ENCODE measurements around the gene SLC40A1. TPM values are rescaled to one million over a fixed set of nuclear protein-coding genes. Genes with fewer than 3 reads are reported as not detected.

The SLC40A1 gene
- total and polyA plus RNA-seq, 3 donors from 2014 or later = 52.3 to 64.0 (median 58.7) TPM

- no peaks in the 10 kb centered on the region for H3K9me3 ChIP-seq
- no peaks in the 10 kb centered on the region for H3K27me3 ChIP-seq
- no peak for TF ChIP-seq POLR2A (IDR thresholded peaks at IDR 0.05)
- TF ChIP-seq, protein P1, sequence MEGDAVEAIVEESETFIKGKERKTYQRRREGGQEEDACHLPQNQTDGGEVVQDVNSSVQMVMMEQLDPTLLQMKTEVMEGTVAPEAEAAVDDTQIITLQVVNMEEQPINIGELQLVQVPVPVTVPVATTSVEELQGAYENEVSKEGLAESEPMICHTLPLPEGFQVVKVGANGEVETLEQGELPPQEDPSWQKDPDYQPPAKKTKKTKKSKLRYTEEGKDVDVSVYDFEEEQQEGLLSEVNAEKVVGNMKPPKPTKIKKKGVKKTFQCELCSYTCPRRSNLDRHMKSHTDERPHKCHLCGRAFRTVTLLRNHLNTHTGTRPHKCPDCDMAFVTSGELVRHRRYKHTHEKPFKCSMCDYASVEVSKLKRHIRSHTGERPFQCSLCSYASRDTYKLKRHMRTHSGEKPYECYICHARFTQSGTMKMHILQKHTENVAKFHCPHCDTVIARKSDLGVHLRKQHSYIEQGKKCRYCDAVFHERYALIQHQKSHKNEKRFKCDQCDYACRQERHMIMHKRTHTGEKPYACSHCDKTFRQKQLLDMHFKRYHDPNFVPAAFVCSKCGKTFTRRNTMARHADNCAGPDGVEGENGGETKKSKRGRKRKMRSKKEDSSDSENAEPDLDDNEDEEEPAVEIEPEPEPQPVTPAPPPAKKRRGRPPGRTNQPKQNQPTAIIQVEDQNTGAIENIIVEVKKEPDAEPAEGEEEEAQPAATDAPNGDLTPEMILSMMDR (IDR thresholded peaks at IDR 0.05) = no peak
- no peak overlapping the region for H3K4me3 ChIP-seq
- H3K36me3 ChIP-seq (ENCODE audit: low read depth, missing control alignments) = no peaks in the 10 kb centered on the region
- peak overlapping the region in 1 of 2 donors; percentile 34 for H3K27ac ChIP-seq
- WGBS, 2 donors = 53 to 60% methylated on average over 1 of the region's 1 CpG
- intact Hi-C loops (cut with DNase I; ENCODE audit: low total_unique reads) = no loop called here
- DNase-seq = no peak
- peaks cover 54% of the 10 kb centered on the region for H3K4me1 ChIP-seq
Measured at GRCh38 chr2:189553504-189554088, 27.0 kb downstream of the SLC40A1 start.

GRCh38 chr2:189552991-189553404, 27.6 kb downstream of the SLC40A1 start:
- no peak for DNase-seq
- H3K4me1 ChIP-seq = peaks cover 48% of the 10 kb centered on the region
- no peaks in the 10 kb centered on the region for H3K36me3 ChIP-seq (ENCODE audit: low read depth, missing control alignments)
- H3K27ac ChIP-seq = peak overlapping the region; percentile 2 to 67
- TF ChIP-seq, protein P1 (IDR thresholded peaks at IDR 0.05) = no peak
- no peak for TF ChIP-seq POLR2A (IDR thresholded peaks at IDR 0.05)
- no peak overlapping the region for H3K4me3 ChIP-seq
- no peaks in the 10 kb centered on the region for H3K27me3 ChIP-seq
- H3K9me3 ChIP-seq = no peaks in the 10 kb centered on the region
- WGBS, 2 donors = 22 to 47% methylated on average over 2 of the region's 2 CpGs
- intact Hi-C loops (cut with DNase I; ENCODE audit: low total_unique reads) = no loop called here

- H3K4me3 ChIP-seq = no peak overlapping the region
- H3K36me3 ChIP-seq (ENCODE audit: low read depth, missing control alignments) = no peaks in the 10 kb centered on the region
- intact Hi-C loops (cut with DNase I; ENCODE audit: low total_unique reads) = no loop called here
- no peaks in the 10 kb centered on the region for H3K27me3 ChIP-seq
- no peak for DNase-seq
- no peaks in the 10 kb centered on the region for H3K9me3 ChIP-seq
- peak overlapping the region; percentile 2 to 67 for H3K27ac ChIP-seq
- no peak for TF ChIP-seq POLR2A (IDR thresholded peaks at IDR 0.05)
- TF ChIP-seq, protein P1 (IDR thresholded peaks at IDR 0.05) = no peak
- H3K4me1 ChIP-seq = peaks cover 43% of the 10 kb centered on the region
- 35 to 37% methylated on average over 6 of the region's 6 CpGs for WGBS, 2 donors
Measured at GRCh38 chr2:189552334-189552990, 28.1 kb downstream of the SLC40A1 start.

- H3K27me3 ChIP-seq = no peaks in the 10 kb centered on the region
- H3K36me3 ChIP-seq (ENCODE audit: low read depth, missing control alignments) = no peaks in the 10 kb centered on the region
- TF ChIP-seq POLR2A (IDR thresholded peaks at IDR 0.05) = no peak
- TF ChIP-seq, protein P1 (IDR thresholded peaks at IDR 0.05) = no peak
- DNase-seq = no peak
- peaks cover 36% of the 10 kb centered on the region for H3K4me1 ChIP-seq
- peak overlapping the region in 1 of 2 donors; percentile 67 for H3K27ac ChIP-seq
- no peaks in the 10 kb centered on the region for H3K9me3 ChIP-seq
- intact Hi-C loops (cut with DNase I; ENCODE audit: low total_unique reads) = no loop called here
- H3K4me3 ChIP-seq = no peak overlapping the region
Measured at GRCh38 chr2:189551808-189552207, 28.8 kb downstream of the SLC40A1 start.

DNA sequence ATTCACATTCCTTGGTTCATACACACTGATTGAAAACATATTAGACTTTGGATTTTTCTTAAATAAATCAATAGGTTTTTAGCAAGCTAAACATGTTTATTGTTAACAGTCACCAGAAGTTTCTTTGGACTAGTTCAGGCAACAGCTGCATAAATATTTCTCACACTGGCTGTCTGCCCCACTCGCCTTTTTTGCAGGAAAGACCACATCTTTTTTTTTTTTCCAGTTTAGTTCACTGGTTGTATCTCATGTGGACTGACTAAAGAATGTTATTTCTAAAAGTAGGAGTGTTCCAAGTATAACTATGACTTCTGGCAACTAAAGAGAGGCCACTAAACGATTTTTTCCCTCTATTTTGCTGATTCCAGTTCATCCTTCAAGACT, 31.1 kb downstream of the SLC40A1 start:
- peak; percentile 51 for DNase-seq

More for the DNA sequence above, 31.1 kb downstream of the SLC40A1 start:
- Histone ChIP-seq H3K4me3 (no peak overlapping the region), H3K4me1 (peaks cover 20% of the 10 kb centered on the region), H3K27ac (peak overlapping the region; percentile 2 to 64), H3K27me3 (no peaks in the 10 kb centered on the region), H3K36me3 (ENCODE audit: low read depth, missing control alignments) (no peaks in the 10 kb centered on the region), H3K9me3 (no peaks in the 10 kb centered on the region)
- intact Hi-C loops (cut with DNase I; ENCODE audit: low total_unique reads) = no loop called here
- 33 to 42% methylated on average over 2 of the region's 2 CpGs for WGBS, 2 donors
- TF ChIP-seq, protein P1 (IDR thresholded peaks at IDR 0.05) = no peak
- no peak for TF ChIP-seq POLR2A (IDR thresholded peaks at IDR 0.05)
